Fibroblast of lung (primary cell): ENCODE results near the gene CMTR1.

Experiments used
- CTCF ChIP-seq, 2 donors: IDR thresholded peaks in 1 of 2; conservative IDR thresholded peaks in 1 of 2; 1 replicate in 1 of 2; 2 replicates in 1 of 2; pipeline ENCODE4 v1.5.1; 2011 to 2012; ENCODE audit warnings: low read length in 2 of 2, control low read depth in 1 of 2, inconsistent platforms in 1 of 2, low read depth in 1 of 2, mild to moderate bottlenecking in 1 of 2
- EZH2 ChIP-seq: IDR thresholded peaks from 2 replicates; pipeline ENCODE4 v1.5.1; 2012; ENCODE audit warnings: low read length, control low read depth, mild to moderate bottlenecking; ENCODE audit errors: missing control alignments

DNA sequence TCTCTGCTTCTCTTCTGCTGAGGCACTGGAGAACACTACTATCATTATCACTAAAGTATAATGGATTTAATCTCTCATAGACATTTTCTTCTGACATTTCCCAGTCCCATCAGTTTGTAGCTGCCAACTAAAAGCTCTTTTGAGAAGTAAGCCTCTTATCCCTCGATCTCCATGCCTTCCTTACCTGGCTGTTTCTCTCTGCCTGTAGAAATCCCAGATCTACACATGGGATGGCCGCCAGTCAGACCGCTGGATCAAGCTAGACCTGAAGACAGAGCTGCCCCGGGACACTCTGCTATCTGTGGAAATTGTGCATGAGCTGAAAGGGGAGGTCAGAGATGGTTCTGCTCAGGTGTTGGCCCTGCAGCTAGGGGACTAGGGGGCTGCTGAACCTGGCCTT, 41.3 kb downstream of the CMTR1 start:
- no peak for TF ChIP-seq CTCF (conservative IDR thresholded peaks at IDR 0.05 in 1 of 2, IDR thresholded peaks at IDR 0.05 in 1 of 2; ENCODE audit: low read depth in 1 of 2, low read length in 2 of 2)
- no peak for TF ChIP-seq EZH2
